ENCODE measurements around the gene IGFL4. TPM values are rescaled to one million over a fixed set of nuclear protein-coding genes. Genes with fewer than 3 reads are reported as not detected.

The IGFL4 gene
- total and polyA plus RNA-seq, 4 donors = not detected

DNA sequence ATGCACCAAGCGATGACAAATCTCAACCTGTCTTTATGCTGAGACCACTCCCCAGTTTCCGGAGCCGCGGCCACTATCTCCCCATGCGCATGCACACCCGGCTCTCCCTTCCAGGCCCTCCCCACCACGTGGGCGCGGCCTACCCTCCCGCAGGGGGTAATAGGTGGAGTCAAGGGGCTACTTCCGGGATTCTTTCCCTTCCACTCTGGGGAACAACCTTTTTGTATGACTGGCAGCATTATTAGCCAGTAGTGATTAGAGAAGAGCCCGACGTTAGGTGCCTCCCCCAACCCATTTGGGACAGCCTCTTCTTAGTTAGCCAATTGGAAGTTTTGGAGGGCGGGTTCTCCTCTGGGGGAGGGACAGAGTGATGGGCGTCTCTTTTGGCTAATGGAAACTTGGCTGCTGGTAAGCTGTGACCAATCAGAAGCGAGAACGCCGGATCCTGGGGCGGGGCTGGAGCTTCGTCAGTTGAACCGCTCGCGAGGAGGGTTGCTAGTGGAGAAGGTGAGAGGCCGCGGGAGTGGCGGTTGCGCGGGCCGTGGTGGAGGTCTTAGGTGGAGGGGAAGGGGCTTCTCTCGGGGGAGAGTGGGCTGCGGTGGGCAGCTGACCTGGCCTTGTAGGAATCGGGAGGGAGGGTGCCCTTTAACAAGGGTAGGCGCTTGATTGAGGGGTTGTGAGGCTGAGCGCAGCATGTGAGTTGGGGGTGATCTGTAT lies 45.6 kb downstream of the IGFL4 start, which contains the start of gene CCDC61:
CCDC61 (plus strand) TSS at position 470 of the 717 bp plus-strand sequence. CDS start 7,552 bp downstream, outside the sequence.
- peak; percentile 99 for ATAC-seq (ENCODE audit: low FRiP score)
- H3K27ac ChIP-seq (ENCODE audit: low read depth in 1 of 2, low read length in 2 of 2) = peak within 1 kb of the TSS in 1 of 2 donors; percentile 59
- H3K4me1 ChIP-seq (ENCODE audit: control insufficient read depth in 1 of 2, insufficient read depth in 2 of 2, low read length in 2 of 2) = no peaks in the 10 kb centered on the region
- whole genome bisulfite sequencing, 2 donors = 0% methylated on average over 34 of the region's 34 CpGs
- peak; percentile 96 for DNase-seq
- H3K9me3 ChIP-seq (ENCODE audit: control insufficient read depth, low read length) = no peaks in the 10 kb centered on the region
- peak within 1 kb of the TSS; percentile 41 to 66 for H3K4me3 ChIP-seq (ENCODE audit: low read length in 2 of 2)
- no peaks in the 10 kb centered on the region for H3K27me3 ChIP-seq (ENCODE audit: control insufficient read depth in 1 of 2, insufficient read depth in 2 of 2, low read length in 1 of 2)
- intact Hi-C loops (cut with DNase I) = no loop called here
- no peaks in the 10 kb centered on the region for H3K36me3 ChIP-seq (ENCODE audit: control insufficient read depth in 1 of 2, insufficient read depth in 2 of 2, low read length in 1 of 2)

DNA sequence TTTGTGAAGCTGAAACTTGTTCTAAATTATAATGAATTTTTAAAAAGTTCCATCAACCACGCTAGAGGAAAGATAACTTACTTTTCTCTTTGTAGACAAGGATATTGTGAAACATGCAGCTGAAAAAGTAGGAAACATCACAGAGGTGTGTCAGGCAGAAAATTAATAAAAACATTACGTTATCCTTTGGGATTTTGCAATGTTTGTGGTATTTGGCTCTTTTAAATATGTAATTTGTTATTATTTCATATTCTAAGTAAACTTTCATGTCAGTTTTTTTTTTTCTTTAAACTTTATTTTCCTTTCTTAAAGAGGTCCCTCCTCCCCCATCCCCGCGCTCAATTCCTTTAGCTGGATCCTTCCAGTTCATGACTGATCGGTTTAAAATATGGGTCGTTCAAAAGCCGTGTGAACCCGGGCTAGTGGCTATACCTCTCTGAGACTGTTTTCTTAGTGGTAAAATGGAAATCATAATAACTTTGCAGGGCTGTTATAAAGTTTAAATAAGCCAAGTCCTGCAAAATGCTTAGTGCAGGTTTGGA lies 46.3 kb downstream of the IGFL4 start:
- no peak for ATAC-seq (ENCODE audit: low FRiP score)
- Histone ChIP-seq H3K36me3 (ENCODE audit: control insufficient read depth in 1 of 2, insufficient read depth in 2 of 2, low read length in 1 of 2) (no peaks in the 10 kb centered on the region), H3K27me3 (ENCODE audit: control insufficient read depth in 1 of 2, insufficient read depth in 2 of 2, low read length in 1 of 2) (no peaks in the 10 kb centered on the region), H3K4me1 (ENCODE audit: control insufficient read depth in 1 of 2, insufficient read depth in 2 of 2, low read length in 2 of 2) (no peaks in the 10 kb centered on the region), H3K9me3 (ENCODE audit: control insufficient read depth, low read length) (no peaks in the 10 kb centered on the region), H3K4me3 (ENCODE audit: low read length in 2 of 2) (peak overlapping the region in 1 of 2 donors; percentile 25), H3K27ac (ENCODE audit: low read depth in 1 of 2, low read length in 2 of 2) (no peak overlapping the region)
- WGBS, 2 donors = 5 to 6% methylated on average over 8 of the region's 8 CpGs
- DNase-seq = no peak
- intact Hi-C loops (cut with DNase I) = no loop called here

DNA sequence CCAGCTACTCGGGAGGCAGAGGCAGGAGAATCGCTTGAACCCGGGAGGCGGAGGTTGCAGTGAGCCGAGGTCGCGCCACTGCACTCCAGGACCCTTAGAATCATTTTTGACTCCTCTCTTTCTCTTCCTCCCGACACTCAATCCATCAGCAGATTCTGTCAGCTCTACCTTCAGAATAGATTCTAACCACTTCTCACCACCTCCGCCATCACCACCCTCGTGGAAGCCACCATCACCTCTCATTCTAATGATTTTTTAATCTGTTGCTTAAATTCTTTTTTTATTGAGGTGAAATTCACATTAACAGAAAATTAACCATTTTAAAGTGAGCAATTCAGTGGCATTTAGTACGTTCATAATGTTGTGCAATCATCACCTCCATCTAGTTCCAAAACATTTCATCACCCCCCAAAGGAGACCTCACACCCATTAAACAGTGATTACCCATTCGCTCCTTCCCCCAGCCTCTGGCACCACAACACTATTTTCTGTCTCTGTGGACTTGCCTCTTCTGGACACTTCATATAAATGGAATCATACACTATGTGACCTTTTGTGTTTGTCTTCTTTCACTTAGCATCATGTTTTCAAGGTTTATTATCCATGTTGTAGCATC lies 50.6 kb downstream of the IGFL4 start:
- H3K4me1 ChIP-seq (ENCODE audit: control insufficient read depth in 1 of 2, insufficient read depth in 2 of 2, low read length in 2 of 2) = no peaks in the 10 kb centered on the region
- no peak overlapping the region for H3K27ac ChIP-seq (ENCODE audit: low read depth in 1 of 2, low read length in 2 of 2)
- no peak for ATAC-seq (ENCODE audit: low FRiP score)
- no peaks in the 10 kb centered on the region for H3K36me3 ChIP-seq (ENCODE audit: control insufficient read depth in 1 of 2, insufficient read depth in 2 of 2, low read length in 1 of 2)
- DNase-seq = no peak
- WGBS, 2 donors = 83 to 85% methylated on average over 12 of the region's 12 CpGs
- no peak overlapping the region for H3K4me3 ChIP-seq (ENCODE audit: low read length in 2 of 2)
- H3K27me3 ChIP-seq (ENCODE audit: control insufficient read depth in 1 of 2, insufficient read depth in 2 of 2, low read length in 1 of 2) = no peaks in the 10 kb centered on the region
- H3K9me3 ChIP-seq (ENCODE audit: control insufficient read depth, low read length) = no peaks in the 10 kb centered on the region
- intact Hi-C loops (cut with DNase I) = no loop called here

Small RNA genes lying within 50 kb of the gene (microRNA-seq; reads per million reads assigned to microRNA genes)
- 47.7 to 67.3 reads per million in 2 donors for gene MIR769

Other genes starting within 250 kb of the IGFL4 start
- gene DMWD, start 248.2 kb downstream of the IGFL4 start, total RNA-seq = 10 to 100 TPM; 70.7 TPM
- gene DMWD, start 248.2 kb downstream of the IGFL4 start, polyA plus RNA-seq = 10 to 100 TPM; 20.9 to 62.2 TPM
- under 1 TPM; 0.15 to 0.23 TPM for gene RSPH6A, start 225.7 kb downstream of the IGFL4 start, total RNA-seq
- not detected for gene RSPH6A, start 225.7 kb downstream of the IGFL4 start, polyA plus RNA-seq
- 10 to 100 TPM; 49.8 to 52.0 TPM for gene SYMPK, start 177.9 kb downstream of the IGFL4 start, total RNA-seq
- gene SYMPK, start 177.9 kb downstream of the IGFL4 start, polyA plus RNA-seq = 10 to 100 TPM; 22.4 to 98.6 TPM
- under 1 TPM in 1 of 2 donors, not detected in 1; 0.23 TPM for gene FOXA3, start 176.7 kb downstream of the IGFL4 start, total RNA-seq
- 1 to 10 TPM in 1 of 2 donors, not detected in 1; 3.6 TPM for gene FOXA3, start 176.7 kb downstream of the IGFL4 start, polyA plus RNA-seq
- gene IRF2BP1, start 154.9 kb downstream of the IGFL4 start, total RNA-seq = 10 to 100 TPM; 15.6 to 17.7 TPM
- gene IRF2BP1, start 154.9 kb downstream of the IGFL4 start, polyA plus RNA-seq = 10 to 100 TPM in 1 of 2 donors, 1 to 10 TPM in 1; 4.1 to 13.3 TPM
- 1 to 10 TPM; 5.6 to 7.3 TPM for gene MYPOP, start 138.4 kb downstream of the IGFL4 start, total RNA-seq
- 1 to 10 TPM; 4.9 to 8.3 TPM for gene MYPOP, start 138.4 kb downstream of the IGFL4 start, polyA plus RNA-seq
- gene NANOS2, start 126.2 kb downstream of the IGFL4 start, total RNA-seq = not detected
- not detected for gene NANOS2, start 126.2 kb downstream of the IGFL4 start, polyA plus RNA-seq
- 10 to 100 TPM in 1 of 2 donors, 1 to 10 TPM in 1; 8.1 to 18.2 TPM for gene NOVA2, start 67.1 kb downstream of the IGFL4 start, total RNA-seq
- under 1 TPM in 1 of 2 donors, not detected in 1; 0.13 TPM for gene NOVA2, start 67.1 kb downstream of the IGFL4 start, polyA plus RNA-seq
- gene CCDC61, start 45.5 kb downstream of the IGFL4 start, total RNA-seq = 10 to 100 TPM; 11.7 to 24.0 TPM
- 10 to 100 TPM in 1 of 2 donors, under 1 TPM in 1; 0.50 to 19.4 TPM for gene CCDC61, start 45.5 kb downstream of the IGFL4 start, polyA plus RNA-seq
- gene PGLYRP1, start 17.9 kb downstream of the IGFL4 start, total RNA-seq = 1 to 10 TPM in 1 of 2 donors, not detected in 1; 1.4 TPM
- 1 to 10 TPM in 1 of 2 donors, not detected in 1; 1.9 TPM for gene PGLYRP1, start 17.9 kb downstream of the IGFL4 start, polyA plus RNA-seq
- not detected for gene IGFL3, start 83.7 kb upstream of the IGFL4 start, total RNA-seq
- gene IGFL3, start 83.7 kb upstream of the IGFL4 start, polyA plus RNA-seq = not detected
- under 1 TPM in 1 of 2 donors, not detected in 1; 0.36 TPM for gene IGFL2, start 107.2 kb upstream of the IGFL4 start, total RNA-seq
- not detected for gene IGFL2, start 107.2 kb upstream of the IGFL4 start, polyA plus RNA-seq
- not detected for gene IGFL1, start 188.7 kb upstream of the IGFL4 start, total RNA-seq
- not detected for gene IGFL1, start 188.7 kb upstream of the IGFL4 start, polyA plus RNA-seq

All from aorta (tissue), 5 donors.